GM12891 (cell line): ENCODE measurements around the gene OR8B2.
"Not testable (repeated sequence)": the region's sequence is repeated elsewhere in the genome, so short reads cannot be mapped to it uniquely, and the experiment has no call there.

Experiments used
- POLR2A ChIP-seq: IDR thresholded peaks from 2 replicates; pipeline ENCODE4 v1.6.1; 2011; ENCODE audit warnings: low read depth, low read length, control low read depth
- TAF1 ChIP-seq: IDR thresholded peaks from 2 replicates; pipeline ENCODE4 v1.6.1; 2011; ENCODE audit warnings: low read depth, low read length, control low read depth

GRCh38 chr11:124396847-124397246 lies 12.5 kb upstream of the OR8B2 start:
- not testable (repeated sequence) for TF ChIP-seq POLR2A, TAF1
